H9 (cell line): ENCODE results near the gene SSUH2. TPM values are rescaled to one million over a fixed set of nuclear protein-coding genes. Genes with fewer than 3 reads are reported as not detected.

Experiments used
- DNase-seq: peaks from one replicate; pipeline ENCODE4 v3.0.0-alpha.2; 2017
- H2AFZ ChIP-seq: one replicate; pipeline ENCODE4 v1.6.1; 2013; ENCODE audit warnings: mild to moderate bottlenecking, low read length, control low read depth, moderate library complexity
- H2AK5ac ChIP-seq: 2 replicates; pipeline ENCODE4 v1.6.1; 2013; ENCODE audit warnings: low read length, control low read depth, mixed read lengths; ENCODE audit not compliant: insufficient read length
- H2BK120ac ChIP-seq: one replicate; pipeline ENCODE4 v1.6.1; 2013; ENCODE audit warnings: low read depth, mild to moderate bottlenecking, low read length, control low read depth, inconsistent platforms; ENCODE audit not compliant: poor library complexity, severe bottlenecking
- H2BK12ac ChIP-seq: 2 replicates; pipeline ENCODE4 v1.6.1; 2013; ENCODE audit warnings: low read length, control low read depth, mixed read lengths, low read depth; ENCODE audit not compliant: insufficient read length
- H2BK15ac ChIP-seq: 2 replicates; pipeline ENCODE4 v1.6.1; 2013; ENCODE audit warnings: low read depth, low read length, control low read depth
- H2BK20ac ChIP-seq: one replicate; pipeline ENCODE4 v1.6.1; 2013; ENCODE audit warnings: low read depth, mild to moderate bottlenecking, low read length, control low read depth, inconsistent platforms; ENCODE audit not compliant: poor library complexity, severe bottlenecking
- H2BK5ac ChIP-seq: 2 replicates; pipeline ENCODE4 v1.6.1; 2013; ENCODE audit warnings: low read length, control low read depth, mixed read lengths; ENCODE audit not compliant: insufficient read length
- H3K14ac ChIP-seq: 2 replicates; pipeline ENCODE4 v1.6.1; 2013; ENCODE audit warnings: low read length, control low read depth; ENCODE audit not compliant: insufficient read depth
- H3K18ac ChIP-seq: 2 replicates; pipeline ENCODE4 v1.6.1; 2013; ENCODE audit warnings: low read depth, mild to moderate bottlenecking, mixed read lengths, low read length, control low read depth; ENCODE audit not compliant: insufficient read length
- H3K23ac ChIP-seq: 2 replicates; pipeline ENCODE4 v1.6.1; 2013; ENCODE audit warnings: low read length, control low read depth, mixed read lengths, low read depth; ENCODE audit not compliant: insufficient read length
- H3K23me2 ChIP-seq: 2 replicates; pipeline ENCODE4 v1.6.1; 2013; ENCODE audit warnings: low read depth, mild to moderate bottlenecking, mixed read lengths, low read length, control low read depth; ENCODE audit not compliant: insufficient read length, poor library complexity, severe bottlenecking
- H3K27ac ChIP-seq: 2 replicates; pipeline ENCODE4 v1.5.1; 2013; ENCODE audit warnings: low read length, control low read depth, mixed read lengths, low read depth; ENCODE audit not compliant: insufficient read length
- H3K27me3 ChIP-seq: 2 replicates; pipeline ENCODE4 v1.6.1; 2013; ENCODE audit warnings: low read length, control low read depth, inconsistent platforms; ENCODE audit not compliant: insufficient read depth
- H3K4ac ChIP-seq: 2 replicates; pipeline ENCODE4 v1.6.1; 2013; ENCODE audit warnings: low read depth, mild to moderate bottlenecking, control low read depth, inconsistent platforms, low read length, moderate library complexity
- H3K4me1 ChIP-seq: 2 replicates; pipeline ENCODE4 v1.6.1; 2013; ENCODE audit warnings: low read length, control low read depth, inconsistent platforms; ENCODE audit not compliant: insufficient read depth
- H3K4me2 ChIP-seq: 2 replicates; pipeline ENCODE4 v1.6.1; 2013; ENCODE audit warnings: low read length, control low read depth, mixed read lengths; ENCODE audit not compliant: insufficient read length, insufficient read depth
- H3K56ac ChIP-seq: 2 replicates; pipeline ENCODE4 v1.6.1; 2013; ENCODE audit warnings: low read depth, mild to moderate bottlenecking, mixed read lengths, low read length, control low read depth; ENCODE audit not compliant: insufficient read length
- H3K79me1 ChIP-seq: 2 replicates; pipeline ENCODE4 v1.6.1; 2013; ENCODE audit warnings: low read depth, mild to moderate bottlenecking, moderate library complexity, low read length, control low read depth, inconsistent platforms; ENCODE audit not compliant: insufficient read depth, poor library complexity, severe bottlenecking
- H3K79me2 ChIP-seq: 2 replicates; pipeline ENCODE4 v1.6.1; 2013; ENCODE audit warnings: low read length, control low read depth, inconsistent platforms; ENCODE audit not compliant: insufficient read depth
- H3K9ac ChIP-seq: 2 replicates; pipeline ENCODE4 v1.6.1; 2013; ENCODE audit warnings: low read length, control low read depth, mixed read lengths; ENCODE audit not compliant: insufficient read length; ENCODE audit errors: extremely low read depth
- H3K9me3 ChIP-seq: one replicate; pipeline ENCODE4 v1.6.1; 2013; ENCODE audit warnings: low read depth, low read length, inconsistent platforms; ENCODE audit not compliant: control insufficient read depth
- H3T11ph ChIP-seq: one replicate; pipeline ENCODE4 v1.6.1; 2013; ENCODE audit warnings: mild to moderate bottlenecking, low read length, control low read depth, inconsistent platforms
- H4K20me1 ChIP-seq: one replicate; pipeline ENCODE4 v1.6.1; 2013; ENCODE audit not compliant: control insufficient read depth, insufficient read length, insufficient read depth
- H4K5ac ChIP-seq: 2 replicates; pipeline ENCODE4 v1.6.1; 2013; ENCODE audit warnings: low read depth, mild to moderate bottlenecking, mixed read lengths, low read length, control low read depth; ENCODE audit not compliant: insufficient read length
- H4K8ac ChIP-seq: replicated peaks from 2 replicates; pipeline ENCODE4 v1.6.1; 2013; ENCODE audit warnings: low read length, control low read depth, mixed read lengths, low read depth; ENCODE audit not compliant: insufficient read length
- H4K91ac ChIP-seq: 2 replicates; pipeline ENCODE4 v1.6.1; 2013; ENCODE audit warnings: low read depth, mild to moderate bottlenecking, moderate library complexity, mixed read lengths, low read length, control low read depth; ENCODE audit not compliant: insufficient read length
- H3K27ac Mint-ChIP-seq, 3 experiments: 2 replicates in 2 of 3; 3 replicates in 1 of 3; pipeline ENCODE4 v1.8.0; 2020 to 2021; ENCODE audit warnings: mixed read lengths in 3 of 3, mild to moderate bottlenecking in 1 of 3, moderate library complexity in 1 of 3
- H3K27me3 Mint-ChIP-seq: 2 replicates; pipeline ENCODE4 v1.8.0; 2021; ENCODE audit warnings: low read depth, mild to moderate bottlenecking, moderate library complexity, mixed read lengths
- H3K36me3 Mint-ChIP-seq, 3 experiments: 2 replicates in 2 of 3; 3 replicates in 1 of 3; pipeline ENCODE4 v1.8.0; 2020 to 2021; ENCODE audit warnings: low read depth in 3 of 3, mixed read lengths in 3 of 3; ENCODE audit not compliant: insufficient read depth in 1 of 3
- H3K4me1 Mint-ChIP-seq, 2 experiments: 2 replicates each; pipeline ENCODE4 v1.8.0; 2020; ENCODE audit warnings: mixed read lengths in 2 of 2
- H3K4me3 Mint-ChIP-seq, 2 experiments: 2 replicates in 1 of 2; 3 replicates in 1 of 2; pipeline ENCODE4 v1.8.0; 2020 to 2021; ENCODE audit warnings: mild to moderate bottlenecking in 2 of 2, mixed read lengths in 2 of 2, moderate library complexity in 1 of 2
- H3K9me3 Mint-ChIP-seq, 2 experiments: 2 replicates in 1 of 2; 3 replicates in 1 of 2; pipeline ENCODE4 v1.8.0; 2020; ENCODE audit warnings: mild to moderate bottlenecking in 2 of 2, mixed read lengths in 2 of 2, moderate library complexity in 1 of 2
- WGBS: extraction: QIAGEN DNeasy Blood & Tissue Kit; methylation state at CpG from one replicate; pipeline ENCODE4 v1.1.7; 2013; ENCODE audit warnings: missing lambda C conversion rate, low lambda C conversion rate, mixed read lengths; ENCODE audit not compliant: insufficient read length; ENCODE audit errors: extremely low coverage; 5-methylcytosine and 5-hydroxymethylcytosine counted together
- total RNA-seq: library from RNA; stranded (reverse); gene quantifications from 2 replicates; pipeline ENCODE4 v1.2.1, GENCODE V29; 2021
- TF ChIP-seq, protein P1 (sequence below): fragments of 200-600 bp; sonication (generic); conservative IDR thresholded peaks from 3 replicates; pipeline ENCODE4 v1.8.0; 2021; ENCODE audit warnings: antibody characterized with exemption, mild to moderate bottlenecking

Gene SSUH2
- total RNA-seq, 1 experiment from 2014 or later: 0.61 TPM

DNA sequence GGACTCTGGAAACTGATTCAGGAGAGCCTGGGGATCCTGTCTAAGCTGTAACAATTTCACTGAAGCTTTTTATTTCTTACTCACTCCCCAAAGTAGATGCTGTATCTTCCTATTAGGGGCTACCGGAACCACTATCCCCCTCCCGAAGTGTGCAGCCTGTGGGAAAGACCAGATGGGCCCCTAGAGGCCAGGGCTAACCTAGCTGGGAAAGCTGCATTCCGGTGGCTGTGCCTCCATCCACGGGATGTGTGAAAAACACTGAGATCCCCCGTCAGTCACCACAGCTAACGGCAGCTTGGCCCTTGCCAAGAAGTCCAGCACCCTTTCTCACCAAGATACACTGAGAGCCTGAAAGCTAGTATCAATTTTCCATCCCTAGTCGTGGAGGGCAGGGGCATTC is 3.1 kb downstream of the SSUH2 start:
- H3K27ac ChIP-seq: no peak overlapping the region
- H3K79me1 ChIP-seq: no peaks in the 10 kb centered on the region
- H2BK15ac ChIP-seq: no peak overlapping the region
- no peak overlapping the region for H2BK20ac ChIP-seq
- Mint-ChIP-seq H3K27me3 (peaks cover 16% of the 10 kb centered on the region), H3K27ac (no peak overlapping the region), H3K36me3 (no peaks in the 10 kb centered on the region), H3K4me1 (peaks cover 4 to 11% of the 10 kb centered on the region in 2 experiments; a peak in 2 of 4 replicates), H3K9me3 (peaks cover 3% of the 10 kb centered on the region in 2 experiments; a peak in 3 of 5 replicates), H3K4me3 (no peak overlapping the region)
- no peak for DNase-seq
- H3K23me2 ChIP-seq: no peaks in the 10 kb centered on the region
- H4K8ac ChIP-seq: no peak overlapping the region
- H3T11ph ChIP-seq: no peak overlapping the region
- no peak overlapping the region for H2BK5ac ChIP-seq
- H2BK12ac ChIP-seq: no peak overlapping the region
- H3K18ac ChIP-seq: no peak overlapping the region
- no peaks in the 10 kb centered on the region for H4K20me1 ChIP-seq
- H3K23ac ChIP-seq: no peak overlapping the region
- no peaks in the 10 kb centered on the region for H3K9me3 ChIP-seq
- no peak overlapping the region for H4K5ac ChIP-seq
- no peak overlapping the region for H3K14ac ChIP-seq
- H3K27me3 ChIP-seq: no peaks in the 10 kb centered on the region
- WGBS: no CpG with 5 or more reads among the region's 7 CpGs
- no peak overlapping the region for H3K56ac ChIP-seq
- no peaks in the 10 kb centered on the region for H3K79me2 ChIP-seq
- H4K91ac ChIP-seq: no peak overlapping the region
- no peaks in the 10 kb centered on the region for H3K4me1 ChIP-seq
- no peak overlapping the region for H2BK120ac ChIP-seq
- no peak overlapping the region for H3K9ac ChIP-seq
- TF ChIP-seq, protein P1, sequence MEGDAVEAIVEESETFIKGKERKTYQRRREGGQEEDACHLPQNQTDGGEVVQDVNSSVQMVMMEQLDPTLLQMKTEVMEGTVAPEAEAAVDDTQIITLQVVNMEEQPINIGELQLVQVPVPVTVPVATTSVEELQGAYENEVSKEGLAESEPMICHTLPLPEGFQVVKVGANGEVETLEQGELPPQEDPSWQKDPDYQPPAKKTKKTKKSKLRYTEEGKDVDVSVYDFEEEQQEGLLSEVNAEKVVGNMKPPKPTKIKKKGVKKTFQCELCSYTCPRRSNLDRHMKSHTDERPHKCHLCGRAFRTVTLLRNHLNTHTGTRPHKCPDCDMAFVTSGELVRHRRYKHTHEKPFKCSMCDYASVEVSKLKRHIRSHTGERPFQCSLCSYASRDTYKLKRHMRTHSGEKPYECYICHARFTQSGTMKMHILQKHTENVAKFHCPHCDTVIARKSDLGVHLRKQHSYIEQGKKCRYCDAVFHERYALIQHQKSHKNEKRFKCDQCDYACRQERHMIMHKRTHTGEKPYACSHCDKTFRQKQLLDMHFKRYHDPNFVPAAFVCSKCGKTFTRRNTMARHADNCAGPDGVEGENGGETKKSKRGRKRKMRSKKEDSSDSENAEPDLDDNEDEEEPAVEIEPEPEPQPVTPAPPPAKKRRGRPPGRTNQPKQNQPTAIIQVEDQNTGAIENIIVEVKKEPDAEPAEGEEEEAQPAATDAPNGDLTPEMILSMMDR: no peak; the same call in 2 of the 3 replicates
- no peak overlapping the region for H2AK5ac ChIP-seq
- no peak overlapping the region for H2AFZ ChIP-seq
- no peak overlapping the region for H3K4ac ChIP-seq
- H3K4me2 ChIP-seq: no peak overlapping the region
